Measurements from ENCODE around the gene CEP131. TPM values are rescaled to one million over a fixed set of nuclear protein-coding genes. Genes with fewer than 3 reads are reported as not detected.
"Not testable (repeated sequence)": the region's sequence is repeated elsewhere in the genome, so short reads cannot be mapped to it uniquely, and the experiment has no call there.

The CEP131 gene
- total RNA-seq, 1 donor from 2014 or later: 28.7 TPM

GRCh38 chr17:81159611-81160265 is 63.0 kb downstream of the CEP131 start:
- H3K4me3 ChIP-seq (ENCODE audit: low read depth, low read length): no peak overlapping the region
- DNase-seq (ENCODE audit: low read depth): no peak
- TF ChIP-seq CTCF (conservative IDR thresholded peaks at IDR 0.05; ENCODE audit: low read depth, low read length): no peak

GRCh38 chr17:81158688-81159590 is 63.8 kb downstream of the CEP131 start:
- no peak for TF ChIP-seq CTCF (conservative IDR thresholded peaks at IDR 0.05; ENCODE audit: low read depth, low read length)
- no peak for DNase-seq (ENCODE audit: low read depth)
- no peak overlapping the region for H3K4me3 ChIP-seq (ENCODE audit: low read depth, low read length)

DNA sequence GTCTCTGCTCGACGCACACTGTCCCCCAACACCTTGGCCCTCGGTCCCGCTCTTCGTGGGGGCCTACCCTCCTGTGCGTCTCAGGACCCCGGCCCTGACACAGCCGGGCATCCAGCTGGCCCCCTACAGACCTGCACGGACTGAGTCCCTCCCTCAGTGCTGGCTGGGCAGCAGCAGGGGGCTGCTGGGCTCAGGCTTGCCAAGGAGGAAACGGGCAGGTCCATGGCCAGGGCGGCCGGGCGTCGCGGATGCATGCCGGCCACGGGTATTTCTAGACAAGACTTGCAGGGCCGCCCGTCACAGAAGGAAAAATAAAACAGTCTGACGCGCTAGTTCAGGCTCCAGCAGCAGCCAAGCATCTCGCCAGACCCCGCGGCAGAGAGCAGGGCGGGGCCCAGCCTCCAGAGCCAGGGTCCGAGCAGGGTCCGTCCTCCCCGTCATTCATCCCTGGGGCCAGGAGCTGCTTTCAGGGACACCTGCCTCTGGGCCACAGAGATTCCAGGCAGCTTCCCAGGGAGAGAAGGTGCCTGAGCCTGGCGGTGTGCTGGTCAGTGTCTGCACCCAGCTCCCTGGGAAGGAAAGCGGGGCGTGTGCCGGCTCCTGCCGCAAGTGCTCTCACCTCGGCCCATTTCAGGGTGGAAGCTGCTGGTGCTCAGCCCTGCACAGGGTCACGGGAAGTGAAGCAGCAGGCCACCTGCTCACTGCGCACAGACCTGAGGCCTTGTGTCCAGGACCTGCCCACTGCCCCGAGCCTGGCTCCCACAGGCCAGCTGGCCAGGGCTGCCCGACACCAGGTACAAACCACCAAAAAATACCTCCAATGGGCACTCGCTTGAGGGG is 64.7 kb downstream of the CEP131 start:
- DNase-seq (ENCODE audit: low read depth): no peak
- no peak overlapping the region for H3K4me3 ChIP-seq (ENCODE audit: low read depth, low read length)
- no peak for TF ChIP-seq CTCF (conservative IDR thresholded peaks at IDR 0.05; ENCODE audit: low read depth, low read length)

GRCh38 chr17:81156866-81157805 is 65.6 kb downstream of the CEP131 start:
- H3K4me3 ChIP-seq (ENCODE audit: low read depth, low read length): no peak overlapping the region
- no peak for DNase-seq (ENCODE audit: low read depth)
- no peak for TF ChIP-seq CTCF (conservative IDR thresholded peaks at IDR 0.05; ENCODE audit: low read depth, low read length)

- no peak for DNase-seq (ENCODE audit: low read depth)
- no peak for TF ChIP-seq CTCF (conservative IDR thresholded peaks at IDR 0.05; ENCODE audit: low read depth, low read length)
- H3K4me3 ChIP-seq (ENCODE audit: low read depth, low read length): no peak overlapping the region
These were observed 67.8 kb downstream of the CEP131 start for GRCh38 chr17:81154961-81155360.

GRCh38 chr17:81154016-81154415 is 68.7 kb downstream of the CEP131 start:
- not testable (repeated sequence) for H3K4me3 ChIP-seq (ENCODE audit: low read depth, low read length); DNase-seq (ENCODE audit: low read depth)

All from epithelial cell of proximal tubule (primary cell).